GM18520 (cell line): ENCODE results near the gene TAS2R30.
"Not testable (repeated sequence)": the region's sequence is repeated elsewhere in the genome, so short reads cannot be mapped to it uniquely, and the experiment has no call there.

Experiments
- ATAC-seq: cut with Tn5 transposase; IDR thresholded peaks from one replicate; pipeline ENCODE4 v1.9.1; 2021; ENCODE audit not compliant: unreplicated experiment

Gene TAS2R30

GRCh38 chr12:11130382-11130781 lies 4.1 kb downstream of the TAS2R30 start:
- ATAC-seq: no peak

DNA sequence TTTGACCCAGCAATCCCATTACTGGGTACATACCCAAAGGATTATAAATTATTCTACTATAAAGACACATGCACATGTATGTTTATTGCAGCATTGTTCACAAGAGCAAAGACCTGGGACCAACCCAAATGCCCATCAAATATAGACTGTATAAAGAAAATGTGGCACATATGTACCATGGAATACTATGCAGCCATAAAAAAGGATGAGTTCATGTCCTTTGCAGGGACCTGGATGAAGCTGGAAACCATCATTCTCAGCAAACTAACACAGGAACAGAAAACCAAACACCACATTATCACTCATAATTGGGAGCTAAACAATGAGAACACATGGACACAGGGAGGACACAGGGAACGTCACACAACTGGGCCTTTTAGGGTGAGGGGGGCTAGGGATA lies 20.3 kb downstream of the TAS2R30 start:
- ATAC-seq: not testable (repeated sequence)

DNA sequence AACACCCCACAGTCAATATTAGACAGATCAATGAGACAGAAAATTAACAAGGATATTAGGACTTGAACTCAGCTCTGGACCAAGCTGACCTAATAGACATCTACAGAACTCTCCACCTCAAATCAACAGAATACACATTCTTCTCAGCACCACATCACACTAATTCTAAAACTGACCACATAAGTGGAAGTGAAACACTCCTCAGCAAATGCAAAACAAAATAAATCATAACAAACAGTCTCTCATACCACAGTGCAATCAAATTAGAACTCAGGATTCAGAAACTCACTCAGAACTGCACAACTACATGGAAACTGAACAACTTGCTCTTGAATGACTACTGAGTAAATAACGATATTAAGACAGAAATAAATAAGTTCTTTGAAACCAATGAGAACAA lies 23.2 kb downstream of the TAS2R30 start:
- ATAC-seq: not testable (repeated sequence)

DNA sequence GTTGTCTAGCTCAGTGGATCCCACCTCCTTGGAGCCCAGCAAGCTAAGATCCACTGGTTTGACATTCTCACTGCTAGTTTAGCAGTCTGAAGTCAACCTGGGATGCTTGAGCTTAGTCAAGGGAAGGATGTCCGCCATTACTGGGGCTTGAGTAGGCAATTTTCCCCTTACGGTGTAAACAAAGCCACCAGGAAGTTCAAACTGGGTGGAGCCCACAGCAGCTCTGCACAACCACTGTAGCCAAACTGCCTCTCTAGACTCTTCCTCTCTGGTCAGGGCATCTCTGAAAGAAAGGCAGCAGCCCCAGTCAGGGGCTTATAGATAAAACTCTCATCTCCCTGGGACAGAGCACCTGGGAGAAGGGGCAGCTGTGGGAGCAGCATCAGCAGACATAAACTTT lies 25.6 kb downstream of the TAS2R30 start:
- no peak for ATAC-seq

DNA sequence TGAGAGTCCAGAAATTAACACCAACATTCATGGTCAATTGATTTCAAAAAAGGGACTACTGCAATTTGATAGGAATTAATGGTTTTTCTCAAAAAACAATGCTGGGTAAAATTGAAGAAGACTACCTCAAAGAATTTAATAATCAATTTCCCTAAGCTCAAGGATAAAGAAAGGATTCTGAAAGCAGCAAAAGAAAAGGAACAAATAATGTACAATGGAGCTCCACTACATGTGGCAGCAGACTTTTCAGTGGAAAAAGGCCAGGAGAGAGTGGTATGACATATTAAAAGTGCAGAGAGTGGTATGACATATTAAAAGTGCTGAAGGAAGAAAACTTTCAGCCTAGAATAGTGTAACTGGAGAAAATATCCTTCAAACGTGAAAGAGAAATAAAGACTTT lies 26.7 kb downstream of the TAS2R30 start:
- no peak for ATAC-seq

DNA sequence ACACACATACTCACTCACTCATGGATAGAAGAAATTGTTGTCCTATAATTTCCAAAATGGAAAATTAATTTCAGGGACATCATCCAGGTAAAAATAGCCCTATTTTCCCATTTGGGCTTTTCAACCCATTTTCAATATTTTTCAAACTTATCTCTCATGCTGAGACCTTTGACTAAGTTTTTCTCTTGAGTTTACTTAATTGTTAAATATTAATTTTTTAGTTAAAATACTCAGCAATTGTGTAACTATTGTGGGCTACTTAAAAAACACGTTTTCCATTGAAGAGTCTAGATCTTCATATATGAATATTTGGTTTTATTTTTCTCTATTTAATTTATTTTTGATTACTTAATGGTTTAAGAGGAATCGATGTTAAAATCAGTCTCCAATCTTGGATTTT lies 28.2 kb downstream of the TAS2R30 start:
- ATAC-seq: no peak

GRCh38 chr12:11105546-11105945 lies 28.9 kb downstream of the TAS2R30 start:
- no peak for ATAC-seq

- ATAC-seq: not testable (repeated sequence)
These were observed 39.5 kb downstream of the TAS2R30 start for GRCh38 chr12:11094910-11095309.

DNA sequence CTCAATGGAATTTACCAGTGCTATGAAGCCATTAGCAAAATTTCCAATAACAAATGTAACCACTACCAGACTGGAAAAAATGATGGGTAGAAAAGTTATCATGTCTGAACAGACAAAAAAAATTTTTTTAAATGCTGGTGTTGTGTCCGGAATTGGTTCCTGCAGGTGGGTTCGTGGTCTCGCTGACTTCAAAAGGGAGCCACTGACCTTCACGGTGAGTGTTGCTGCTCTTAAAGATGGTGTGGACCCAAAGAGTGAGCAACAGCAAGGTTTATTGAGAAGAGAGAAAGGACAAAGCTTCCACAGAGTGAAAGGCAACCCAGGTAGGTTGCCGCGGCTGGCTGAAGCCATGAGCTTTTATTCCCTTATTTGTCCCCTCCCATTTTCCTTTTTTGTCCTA lies 42.3 kb downstream of the TAS2R30 start, which contains the start of gene TAS2R43:
Gene TAS2R43 (minus strand): TSS at position 186 of the 400 bp plus-strand sequence. CDS start 84 bp downstream, at position 102.
- ATAC-seq: no peak

DNA sequence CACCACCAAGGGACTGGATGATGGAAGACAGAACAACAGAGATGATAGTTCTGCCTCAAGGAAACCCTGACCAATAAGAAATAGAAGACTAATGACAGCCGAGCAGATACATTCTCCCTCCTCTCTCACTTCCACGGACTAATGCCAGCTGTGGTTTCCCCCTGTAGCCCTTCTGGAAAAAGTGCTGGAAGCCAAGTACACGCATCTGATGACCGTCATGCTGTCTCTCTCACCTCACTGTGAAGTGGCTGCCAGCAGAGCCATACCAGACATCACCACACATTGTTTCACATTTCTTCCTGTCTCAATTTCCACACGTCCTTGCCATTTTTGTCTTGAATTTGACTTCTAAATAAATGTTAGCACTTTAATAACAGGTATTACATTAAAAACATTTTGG lies 45.2 kb downstream of the TAS2R30 start:
- ATAC-seq: no peak

- no peak for ATAC-seq
These were observed 49.0 kb downstream of the TAS2R30 start for GRCh38 chr12:11085419-11085818.
